ENCODE results near the gene CCT8. TPM values are rescaled to one million over a fixed set of nuclear protein-coding genes. Genes with fewer than 3 reads are reported as not detected.

The CCT8 gene
- total and polyA plus RNA-seq, 10 of the 15 experiments (the other 5 are each of a cell fraction or from before 2014, with no cell fraction given), result 321 to 696 (median 471) TPM

DNA sequence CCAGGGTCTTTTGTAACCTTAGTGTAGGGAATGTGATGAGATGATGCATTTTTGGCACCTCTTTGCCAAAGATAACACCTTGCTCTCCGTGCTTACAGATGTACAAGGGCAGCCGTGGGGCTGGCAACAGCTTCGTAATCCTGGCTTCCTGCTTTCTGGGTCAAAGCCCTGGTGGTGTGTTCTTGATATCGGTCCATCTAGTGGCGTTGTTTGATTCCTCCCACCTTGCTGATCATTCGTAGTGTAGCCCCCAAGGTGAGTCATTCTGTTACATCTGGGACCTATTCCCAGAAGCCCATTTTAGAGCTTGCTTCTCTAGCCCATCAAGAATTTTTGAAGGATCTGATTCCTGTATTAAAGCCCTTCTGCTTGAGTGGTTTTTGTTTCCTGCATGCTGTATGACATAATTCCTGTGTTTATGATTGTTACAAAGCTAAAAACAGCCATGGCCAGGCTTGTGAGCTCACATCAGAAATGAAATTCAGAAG lies 7.0 kb upstream of the CCT8 start:
- intact Hi-C loops (cut with micrococcal nuclease; ENCODE audit: unreplicated experiment), result no loop called here
- Histone ChIP-seq H3K4me3 (no peak overlapping the region), H3K4me1 (ENCODE audit: control insufficient read depth, insufficient read depth, low read length) (peaks cover 16% of the 10 kb centered on the region), H3K9me3 (replicated peaks; ENCODE audit: control insufficient read depth, insufficient read depth, low read length) (peaks cover 2% of the 10 kb centered on the region; the same call in 1 of the 3 replicates), H2AFZ (ENCODE audit: control insufficient read depth, low read depth, low read length) (peak overlapping the region; percentile 32; the same call in 1 of the 2 replicates), H4K20me1 (ENCODE audit: control insufficient read depth, insufficient read depth) (no peaks in the 10 kb centered on the region), H3K79me2 (ENCODE audit: control insufficient read depth, insufficient read depth, low read length) (peaks cover 6% of the 10 kb centered on the region), H3K27me3 (replicated peaks in 1 of 2; ENCODE audit: control insufficient read depth in 2 of 2, insufficient read depth in 2 of 2, low read length in 1 of 2) (no peaks in the 10 kb centered on the region), H3K4me2 (ENCODE audit: control insufficient read depth, insufficient read depth) (0 out of 2 replicates have a peak overlapping the region, but pooled peaks have one; percentile 15), H3K27ac (ENCODE audit: control insufficient read depth, insufficient read depth) (no peak overlapping the region; the same call in 1 of the 2 replicates), H3K36me3 (ENCODE audit: control insufficient read depth in 2 of 2, insufficient read depth in 2 of 2, low read length in 1 of 2) (no peaks in the 10 kb centered on the region), H3K9ac (ENCODE audit: control insufficient read depth, insufficient read depth, low read length) (no peak overlapping the region)
- ATAC-seq (no peak), FAIRE-seq (no peak), DNase-seq (ENCODE audit: low read depth, low spot score) (no peak)
- ChIA-PET CTCF (interaction anchor here (0.8 to 2.8 kb wide), 9 partner anchors 7 to 296 kb away, joined by 3 to 12 read pairs (median 7); no protein-coding TSS in a partner anchor), POLR2A (interaction anchor here (0.5 to 1.8 kb wide), 6 partner anchors 16 to 154 kb away, joined by 3 to 6 read pairs (median 3); no protein-coding TSS in a partner anchor), RAD21 (ENCODE audit: unreplicated experiment) (interaction anchor here (1.2 to 7.2 kb wide), 4 partner anchors 153 to 281 kb away, joined by 3 to 64 read pairs (median 6); partner anchors contain the start of gene BACH1), SMC1A (ENCODE audit: uncharacterized antibody, unreplicated experiment) (interaction anchor here (0.6 to 2.4 kb wide), 13 partner anchors 8 to 224 kb away, joined by 3 to 17 read pairs (median 3); partner anchors contain the start of gene BACH1)
- no TSS peak for BruUV-seq (replicated peaks)
- in situ Hi-C loops (cut with MboI), result loop anchor here (10.0 kb wide), 1 partner anchor 774 kb away; no protein-coding TSS in a partner anchor
- 76% methylated on average over 6 of the region's 6 CpGs for WGBS (ENCODE audit: insufficient coverage, insufficient replicate concordance, low lambda C conversion rate, missing lambda C conversion rate)
- TF ChIP-seq RBBP5 (conservative IDR thresholded peaks at IDR 0.05), result no peak
- no peak for TF ChIP-seq HCFC1 (IDR thresholded peaks at IDR 0.05; ENCODE audit: low read length)
- no peak for TF ChIP-seq PML (IDR thresholded peaks at IDR 0.05; ENCODE audit: low read length)
- TF ChIP-seq NFYB (IDR thresholded peaks at IDR 0.05; ENCODE audit: insufficient read depth, low read depth, low read length), result no peak
- no peak for TF ChIP-seq MEF2A (IDR thresholded peaks at IDR 0.05; ENCODE audit: insufficient read depth, low read depth, low read length)
- TF ChIP-seq MEF2B (IDR thresholded peaks at IDR 0.05; ENCODE audit: partially characterized antibody, poor library complexity, severe bottlenecking), result no peak
- no peak for TF ChIP-seq FOXM1 (IDR thresholded peaks at IDR 0.05; ENCODE audit: low read depth, low read length)
- TF ChIP-seq YBX1 (IDR thresholded peaks at IDR 0.05), result no peak
- TF ChIP-seq RAD21 (IDR thresholded peaks at IDR 0.05; ENCODE audit: insufficient read depth, low read depth, low read length), result no peak
- peak; percentile 39 for TF ChIP-seq IKZF1 (conservative IDR thresholded peaks at IDR 0.05)
- TF ChIP-seq MTA2 (IDR thresholded peaks at IDR 0.05; ENCODE audit: low read depth), result peak; percentile 9; the same call in 1 of the 2 replicates
- TF ChIP-seq BCL3 (IDR thresholded peaks at IDR 0.05; ENCODE audit: borderline replicate concordance, insufficient read depth, low read depth, low read length, poor library complexity, severe bottlenecking), result peak; percentile 33
